Testis (tissue), 2 donors: ENCODE data around the gene GYG2.

Source experiments
- CTCF ChIP-seq, 3 experiments: fragments of 450-650 bp in 2 of 3; fragments of 200-600 bp in 1 of 3; sonication (generic) in 1 of 3; IDR thresholded peaks; one replicate each; pipeline ENCODE4 v1.5.1; 2016 to 2019; ENCODE audit warnings: antibody characterized with exemption in 3 of 3, mild to moderate bottlenecking in 2 of 3, moderate library complexity in 1 of 3
- POLR2A ChIP-seq: fragments of 450-650 bp; IDR thresholded peaks from one replicate; pipeline ENCODE4 v1.6.1; 2017; ENCODE audit warnings: antibody characterized with exemption, mild to moderate bottlenecking, moderate library complexity

GRCh38 chrX:2871831-2872230 lies 43.1 kb downstream of the GYG2 start:
- TF ChIP-seq POLR2A, result no peak
- no peak for TF ChIP-seq CTCF (IDR thresholded peaks at IDR 0.05)
